GM19351 (cell line): ENCODE results near the gene MSL2.
A peak's percentile ranks its signal among the peaks of the same experiment; 100 is the strongest.
"Not testable (repeated sequence)": the region's sequence is repeated elsewhere in the genome, so short reads cannot be mapped to it uniquely, and the experiment has no call there.

ENCODE experiments used
- ATAC-seq: cut with Tn5 transposase; IDR thresholded peaks from one replicate; pipeline ENCODE4 v1.9.1; 2021; ENCODE audit warnings: mild to moderate bottlenecking, moderate library complexity; ENCODE audit not compliant: unreplicated experiment

MSL2 gene, protein sequence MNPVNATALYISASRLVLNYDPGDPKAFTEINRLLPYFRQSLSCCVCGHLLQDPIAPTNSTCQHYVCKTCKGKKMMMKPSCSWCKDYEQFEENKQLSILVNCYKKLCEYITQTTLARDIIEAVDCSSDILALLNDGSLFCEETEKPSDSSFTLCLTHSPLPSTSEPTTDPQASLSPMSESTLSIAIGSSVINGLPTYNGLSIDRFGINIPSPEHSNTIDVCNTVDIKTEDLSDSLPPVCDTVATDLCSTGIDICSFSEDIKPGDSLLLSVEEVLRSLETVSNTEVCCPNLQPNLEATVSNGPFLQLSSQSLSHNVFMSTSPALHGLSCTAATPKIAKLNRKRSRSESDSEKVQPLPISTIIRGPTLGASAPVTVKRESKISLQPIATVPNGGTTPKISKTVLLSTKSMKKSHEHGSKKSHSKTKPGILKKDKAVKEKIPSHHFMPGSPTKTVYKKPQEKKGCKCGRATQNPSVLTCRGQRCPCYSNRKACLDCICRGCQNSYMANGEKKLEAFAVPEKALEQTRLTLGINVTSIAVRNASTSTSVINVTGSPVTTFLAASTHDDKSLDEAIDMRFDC

DNA sequence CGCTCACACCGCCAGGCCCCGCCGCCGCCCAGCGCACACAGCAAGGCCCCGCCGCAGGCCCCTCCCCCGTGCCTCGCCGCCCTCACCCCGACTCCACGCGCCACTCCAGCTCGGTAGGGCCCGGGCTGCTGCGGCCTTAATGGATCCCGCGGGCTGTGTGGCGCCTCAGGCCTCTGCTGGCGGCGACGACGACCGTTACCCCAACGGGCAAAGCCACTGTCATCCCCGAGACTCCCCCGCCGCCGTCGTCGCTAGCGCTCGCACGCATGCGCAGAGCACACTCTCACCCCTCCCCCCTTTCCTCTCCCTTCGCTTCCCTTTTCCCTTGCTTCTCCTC lies at the start of gene MSL2:
Gene MSL2, minus strand, starts transcription at position 272 of the 337 bp plus-strand sequence. CDS start 1,222 bp downstream, outside the sequence.
- no peak for ATAC-seq

DNA sequence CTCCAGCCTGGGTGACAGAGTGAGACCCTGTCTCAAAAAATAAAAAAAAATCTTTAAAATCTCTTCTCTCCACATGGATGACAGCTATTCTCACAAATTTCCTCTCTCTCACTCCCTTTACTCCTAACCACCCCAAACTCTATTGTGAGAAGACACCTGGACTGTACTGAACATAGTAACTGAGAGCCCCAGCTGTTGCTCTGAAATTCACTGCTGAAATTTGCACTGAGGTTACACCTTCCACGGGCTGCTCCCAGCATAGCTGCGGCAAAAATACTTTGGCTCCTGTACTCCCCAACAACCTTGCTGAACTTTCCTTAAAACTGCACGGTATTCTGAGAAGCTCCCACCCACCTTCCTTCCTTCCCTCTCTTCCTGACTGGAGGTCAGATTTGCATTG lies 49.6 kb upstream of the MSL2 start:
- no peak for ATAC-seq

DNA sequence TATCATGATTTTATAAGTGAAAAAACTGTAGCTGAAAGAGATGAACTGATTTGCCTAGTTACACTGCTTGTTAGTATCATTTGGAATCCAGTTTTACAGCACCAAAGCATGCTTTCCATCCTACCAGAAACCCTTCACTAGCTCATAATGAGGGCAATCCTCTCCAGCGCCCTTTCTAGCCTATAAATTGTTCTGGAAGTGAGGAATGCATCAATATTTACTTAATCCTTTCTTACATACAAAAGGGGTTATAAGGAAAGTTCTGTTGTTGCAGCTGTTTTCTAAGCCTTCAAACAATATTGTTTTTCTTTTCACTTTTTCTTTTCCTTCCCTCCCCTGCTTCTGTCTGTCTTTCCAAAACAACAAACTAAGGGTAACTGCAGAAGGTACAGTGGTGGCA lies 43.0 kb upstream of the MSL2 start:
- no peak for ATAC-seq

DNA sequence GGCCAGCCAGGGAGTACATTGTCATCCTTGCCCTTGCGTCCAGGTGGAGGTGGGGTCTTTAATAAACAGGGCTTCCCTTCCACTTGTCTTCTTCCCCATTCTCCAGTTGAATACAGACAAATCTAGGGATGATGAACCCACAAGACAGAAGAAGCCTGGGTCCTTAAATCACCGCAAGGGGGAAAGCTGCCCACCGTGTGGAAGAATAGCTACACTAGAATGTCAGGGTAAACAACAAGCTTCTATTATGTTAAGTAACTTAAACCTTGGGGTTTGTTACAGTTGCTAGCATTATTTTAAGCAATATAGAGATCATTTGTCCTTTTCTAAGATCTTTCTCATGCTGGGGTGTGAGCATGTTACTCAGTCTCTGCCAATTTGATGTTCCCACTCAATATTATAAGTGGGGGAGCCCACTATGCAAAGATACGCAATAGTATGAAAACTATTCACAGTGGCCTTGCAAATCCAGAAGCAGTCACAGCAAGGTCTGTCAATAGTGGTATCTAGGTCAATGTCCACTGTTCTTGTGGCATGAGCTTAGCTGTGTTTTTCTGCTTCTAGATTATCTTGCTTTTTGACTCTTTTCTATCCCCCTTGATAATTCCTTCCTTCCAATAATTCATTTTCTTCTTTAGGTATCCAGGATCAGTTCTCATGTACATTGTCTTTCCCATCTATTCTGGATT lies 42.0 kb upstream of the MSL2 start:
- ATAC-seq = no peak

DNA sequence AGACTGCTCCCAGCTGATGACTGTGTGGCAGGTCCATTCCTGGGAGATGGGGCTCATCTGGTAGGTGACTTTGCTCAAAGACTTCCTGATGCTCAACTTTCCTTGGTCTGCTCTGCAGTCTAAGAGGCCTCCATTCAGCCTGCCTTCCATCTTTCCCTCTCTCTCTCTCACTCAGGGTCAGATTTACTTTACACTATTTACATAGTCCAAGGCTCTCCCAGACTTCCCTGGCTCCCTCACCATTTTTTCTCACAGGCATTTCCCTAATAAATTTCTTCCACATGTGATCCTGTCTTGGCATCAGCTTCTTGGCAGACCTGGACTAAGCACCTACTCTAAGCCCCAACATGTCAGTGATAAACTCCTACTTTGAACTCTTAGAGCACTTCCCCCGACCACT lies 41.0 kb upstream of the MSL2 start:
- ATAC-seq = no peak

DNA sequence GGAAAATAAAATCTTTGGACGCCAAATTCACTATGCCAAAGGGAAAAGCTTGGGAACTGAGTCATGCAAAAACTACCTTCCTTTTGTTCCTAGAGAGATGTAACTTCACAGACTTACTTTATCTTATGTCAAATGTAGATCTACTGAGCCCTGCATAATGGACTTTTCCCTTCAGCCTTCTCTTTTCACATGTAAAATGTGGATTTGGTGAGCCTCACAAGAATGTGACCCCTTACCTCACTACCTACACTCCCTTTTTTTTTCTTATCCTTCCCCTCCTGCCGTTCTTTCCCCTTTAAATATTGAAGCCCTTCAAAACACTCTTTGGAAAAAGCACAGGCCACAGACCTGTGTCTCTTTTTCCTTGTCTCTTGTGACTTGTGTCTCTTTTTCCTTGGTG lies 40.0 kb upstream of the MSL2 start:
- no peak for ATAC-seq

DNA sequence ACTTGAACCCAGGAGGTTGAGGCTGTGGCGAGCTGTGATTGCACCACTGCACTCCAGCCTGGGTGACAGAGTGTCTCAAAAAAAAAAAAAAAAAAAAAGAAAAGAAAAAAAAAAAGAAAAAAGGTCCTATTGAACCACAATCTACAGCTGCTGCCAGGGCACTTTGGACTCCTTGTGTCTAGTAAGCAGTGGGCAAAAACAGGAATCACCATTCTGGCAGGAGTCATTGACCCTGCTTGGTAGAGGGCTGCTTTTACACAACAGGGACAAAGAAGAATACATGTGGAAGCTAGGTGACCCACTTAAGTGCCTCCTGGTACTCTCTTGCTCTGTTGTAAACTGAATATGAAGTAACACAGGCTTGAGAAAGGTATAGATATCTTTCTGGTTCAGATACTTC lies 39.4 kb upstream of the MSL2 start:
- no peak for ATAC-seq

DNA sequence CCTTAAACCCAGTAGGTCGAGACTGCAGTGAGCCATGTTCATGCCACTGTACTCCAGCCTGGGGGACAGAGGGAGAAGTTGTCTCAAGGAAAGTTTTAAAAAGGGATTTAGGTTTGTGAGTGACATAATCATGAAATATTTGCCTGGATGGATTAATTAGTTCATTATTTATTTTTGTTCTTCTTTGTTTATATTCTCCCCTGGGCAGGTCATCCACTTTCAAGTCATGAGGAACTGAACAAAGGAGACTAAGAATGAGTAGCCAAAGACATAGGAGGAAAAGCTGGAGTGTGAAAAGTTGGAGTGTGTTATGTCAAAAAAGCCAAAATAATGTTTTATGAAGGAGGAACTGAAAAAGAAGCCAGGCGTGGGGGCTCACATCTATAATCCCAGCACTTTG lies 36.3 kb upstream of the MSL2 start:
- no peak for ATAC-seq

DNA sequence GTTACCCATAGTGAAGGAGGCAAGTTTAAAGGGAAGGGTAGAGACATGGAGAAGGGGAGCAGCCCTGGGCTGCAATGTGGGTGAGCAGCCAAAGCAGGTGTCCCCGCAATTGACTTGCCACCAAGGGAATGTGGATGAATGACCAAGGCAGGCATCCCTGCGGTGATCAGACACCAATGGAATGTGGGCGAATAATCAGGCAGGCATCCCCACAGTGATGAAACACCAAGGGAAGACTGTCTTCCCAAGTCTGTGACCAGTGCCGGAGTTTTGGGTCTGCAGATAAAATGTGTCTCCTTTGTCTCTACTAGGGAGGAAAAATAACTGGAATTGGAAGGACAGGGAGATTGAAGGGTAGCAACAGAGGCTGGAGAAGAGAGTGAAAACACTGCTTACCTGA lies 26.6 kb upstream of the MSL2 start:
- ATAC-seq = not testable (repeated sequence)

DNA sequence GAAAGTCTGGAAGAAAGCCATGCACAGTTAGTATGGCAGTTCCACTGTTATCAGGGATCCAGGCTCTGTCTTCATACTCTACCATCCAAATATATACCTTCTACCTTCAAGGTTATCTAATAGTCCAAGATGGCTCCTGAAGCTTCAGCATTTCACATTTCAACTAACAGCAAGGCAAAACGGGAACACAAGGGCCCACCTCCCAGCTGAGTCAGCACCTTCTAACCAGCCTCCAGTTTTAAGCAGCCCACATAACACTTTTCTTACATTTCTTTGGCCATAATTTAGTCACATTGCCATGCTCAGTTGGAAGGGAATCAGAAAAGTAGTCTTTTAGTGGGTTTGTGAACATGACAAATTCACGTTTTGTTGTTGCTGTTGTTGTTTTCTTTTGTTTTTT lies 15.4 kb upstream of the MSL2 start:
- no peak for ATAC-seq

DNA sequence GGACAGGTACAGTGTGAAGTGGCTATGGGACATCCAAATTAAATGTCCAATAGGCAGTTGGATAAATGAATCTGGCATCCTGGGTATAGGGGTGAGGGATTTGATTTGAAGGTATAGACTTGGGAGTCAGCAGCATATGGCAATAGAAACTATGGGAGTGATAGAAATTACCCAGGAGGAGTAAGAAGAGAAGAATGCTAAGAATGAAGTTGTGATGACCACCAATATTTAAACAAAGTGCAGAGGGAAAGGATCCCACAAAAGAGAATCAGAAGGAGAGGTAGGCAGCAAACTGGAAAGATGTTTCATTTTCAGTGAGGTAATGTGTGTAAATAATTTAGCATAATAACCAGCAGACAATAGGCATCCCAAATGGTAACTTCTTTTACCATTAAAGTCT lies 13.8 kb upstream of the MSL2 start:
- no peak for ATAC-seq

DNA sequence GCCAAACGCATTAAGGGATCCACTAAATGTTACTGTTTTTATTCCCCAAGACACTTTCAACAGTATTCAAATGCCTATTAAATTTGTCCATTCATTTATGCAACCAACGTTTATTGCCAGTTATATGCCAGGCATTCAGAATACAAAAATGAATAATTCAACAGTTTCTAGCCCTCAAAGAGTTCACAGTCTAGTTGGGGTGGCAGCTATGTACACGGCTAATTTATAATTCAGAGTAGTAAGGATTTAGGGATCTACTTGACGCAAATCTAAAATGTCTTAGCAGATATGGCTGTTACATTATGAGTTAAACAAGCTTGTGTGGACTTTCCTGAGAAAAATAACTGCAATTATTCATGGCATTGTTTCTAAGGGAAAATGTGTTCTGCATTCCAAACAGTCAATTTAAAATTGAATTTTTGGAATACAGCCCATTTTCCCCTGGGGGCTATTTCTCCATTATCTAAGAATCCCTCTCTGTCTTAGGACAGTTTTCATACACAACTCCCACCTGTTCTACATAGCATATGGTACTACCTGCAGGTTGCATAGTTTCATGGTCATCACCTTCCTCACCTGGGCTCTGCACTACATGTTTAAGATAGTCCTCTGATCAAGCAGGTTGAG lies 11.5 kb upstream of the MSL2 start:
- no peak for ATAC-seq

DNA sequence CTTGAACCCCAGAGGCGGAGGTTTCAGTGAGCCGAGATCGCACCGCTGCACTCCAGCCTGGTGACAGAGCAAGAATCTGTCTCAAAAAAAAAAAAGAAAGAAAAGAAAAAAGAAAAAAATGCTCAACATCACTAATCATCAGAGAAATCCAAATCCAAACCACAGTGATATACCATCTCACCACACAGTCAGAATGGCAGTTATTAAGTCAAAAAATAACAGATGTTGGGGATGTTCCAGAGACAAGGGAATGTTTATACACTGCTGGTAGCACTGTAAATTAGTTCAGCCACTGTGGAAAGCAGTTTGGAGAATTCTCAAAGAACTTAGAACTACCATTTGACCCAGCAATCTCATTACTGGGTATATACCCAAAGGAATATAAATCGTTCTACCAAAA lies 3.1 kb upstream of the MSL2 start:
- ATAC-seq = not testable (repeated sequence)

DNA sequence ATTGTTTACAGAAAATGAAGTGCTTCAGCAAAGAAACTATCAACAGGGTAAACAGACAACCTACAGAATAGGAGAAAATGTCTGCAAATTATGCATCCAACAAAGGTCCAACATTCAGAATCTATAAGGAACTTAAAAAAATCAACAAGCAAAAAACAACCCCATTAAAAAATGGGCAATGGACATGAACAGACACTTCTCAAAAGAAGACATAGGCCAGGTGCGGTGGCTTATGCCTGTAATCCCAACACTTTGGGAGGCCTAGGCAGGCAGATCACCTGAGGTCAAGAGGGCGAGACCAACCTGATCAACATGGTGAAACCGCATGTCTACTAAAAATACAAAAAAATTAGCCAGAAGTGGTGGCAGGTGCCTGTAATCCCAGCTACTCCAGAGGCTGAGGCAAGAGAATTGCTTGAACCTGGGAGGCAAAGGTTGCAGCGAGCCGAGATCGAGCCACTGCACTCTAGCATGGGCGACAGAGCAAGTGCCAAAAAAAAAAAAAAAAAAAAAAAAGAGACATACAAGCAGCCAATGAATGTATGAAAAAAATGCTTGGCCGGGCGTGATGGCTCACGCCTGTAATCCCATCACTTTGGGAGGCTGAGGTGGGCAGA lies 2.4 kb upstream of the MSL2 start:
- not testable (repeated sequence) for ATAC-seq

DNA sequence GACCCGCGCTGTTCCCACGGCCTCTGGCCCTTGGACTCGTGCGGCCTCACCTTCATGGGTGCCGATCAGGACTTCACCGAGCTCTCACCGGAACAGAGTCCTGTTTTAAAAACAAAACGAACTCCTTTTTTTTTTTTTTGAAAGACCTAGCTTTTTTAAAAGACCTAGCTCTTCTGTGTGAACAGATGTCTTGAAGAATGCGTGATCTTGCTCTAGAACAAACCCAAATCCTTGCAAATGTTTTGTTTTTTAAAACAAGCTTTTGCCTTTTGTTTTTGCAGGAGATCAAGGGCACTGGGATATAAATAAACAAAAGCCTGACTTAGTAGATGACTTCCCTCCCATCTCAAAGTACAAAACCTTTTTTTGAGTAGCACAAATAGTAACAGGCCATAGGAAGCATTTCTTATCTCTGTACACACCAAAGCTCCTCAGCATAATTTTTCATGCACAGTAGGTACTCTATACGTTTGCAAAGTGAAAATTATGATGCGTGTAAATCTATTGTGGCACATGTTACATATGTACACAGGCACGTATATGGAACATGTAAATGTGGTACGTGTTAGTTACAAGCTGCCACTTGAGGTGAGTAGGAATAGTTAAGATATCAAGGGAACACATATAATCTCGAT lies 1.1 kb upstream of the MSL2 start:
- ATAC-seq = no peak

DNA sequence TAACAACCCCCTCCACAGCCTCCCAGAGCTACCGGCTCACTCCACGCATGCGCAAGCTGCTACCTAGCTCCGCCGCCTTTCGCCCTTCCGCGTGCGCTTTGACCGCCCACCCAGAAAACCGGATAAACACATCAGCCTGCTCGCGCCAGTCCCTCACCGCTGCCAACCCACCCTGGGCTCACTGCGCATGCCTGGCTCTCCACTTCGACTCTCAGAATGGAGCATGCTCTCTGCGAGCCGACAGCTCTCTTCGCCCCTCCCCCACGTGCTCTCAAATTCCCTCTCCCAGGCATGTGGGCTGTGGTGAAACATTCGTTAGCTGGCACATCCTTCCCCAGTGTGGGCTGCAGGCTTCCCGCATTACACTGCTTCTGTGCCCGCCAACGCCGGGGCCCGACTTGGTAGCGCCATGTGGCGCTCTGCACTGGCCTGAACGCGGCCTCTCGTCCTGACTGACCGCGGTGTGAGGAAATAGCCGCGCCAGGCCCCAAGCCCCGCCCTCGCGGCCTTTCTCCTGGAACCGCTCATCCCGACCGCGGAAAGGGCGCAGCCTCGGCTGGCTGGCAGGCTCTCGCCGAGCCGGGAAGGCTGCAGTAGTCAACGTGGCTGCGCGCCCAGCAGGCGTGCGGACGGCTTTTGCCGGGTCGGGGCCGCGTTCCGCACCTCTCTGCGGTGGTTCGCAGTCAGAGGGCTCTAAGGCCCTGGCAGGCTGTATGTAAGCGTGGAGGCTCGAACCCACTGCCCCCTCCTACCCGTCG lies 445 bp upstream of the MSL2 start:
- peak; percentile 62 for ATAC-seq

DNA sequence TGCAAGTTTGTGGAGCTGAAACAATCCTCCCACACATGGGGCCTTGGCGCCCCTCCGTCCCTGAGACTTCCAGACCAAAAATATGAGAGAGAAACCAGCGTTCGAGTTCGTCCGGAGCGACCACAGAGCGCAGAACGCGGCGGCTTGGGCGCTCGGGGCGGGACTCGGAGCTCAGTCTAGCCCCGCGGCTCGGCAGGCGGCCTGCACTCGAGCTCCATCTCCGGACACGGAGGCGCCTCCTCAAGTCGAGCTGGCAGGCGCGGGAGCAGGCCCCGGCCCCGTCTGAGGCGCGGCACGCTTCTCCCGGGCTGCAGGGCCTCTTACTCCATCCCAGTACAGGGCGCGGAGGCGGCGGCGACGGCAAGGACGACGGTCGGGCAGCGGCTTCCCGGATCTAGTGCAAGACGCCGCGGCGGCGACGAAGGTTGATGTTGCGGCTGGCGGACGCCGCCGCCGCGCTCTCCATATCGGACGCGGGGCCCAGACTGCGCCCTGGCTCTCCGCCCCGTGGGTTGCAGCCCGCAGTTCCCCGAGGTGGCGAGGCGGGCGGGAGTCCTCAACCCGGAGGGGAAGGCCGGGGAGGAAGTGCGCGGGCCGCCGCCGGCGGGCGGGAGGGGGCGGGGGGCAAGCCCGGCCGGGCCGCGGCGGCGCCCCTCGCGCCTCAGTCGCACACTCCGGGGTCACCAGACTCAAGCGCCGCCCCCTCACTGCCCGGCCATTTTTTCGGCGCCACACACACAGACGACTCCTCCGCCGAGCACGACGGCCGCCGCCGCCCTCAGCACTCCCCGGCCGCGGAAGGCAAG lies 674 bp downstream of the MSL2 start:
- ATAC-seq = peak; percentile 34

DNA sequence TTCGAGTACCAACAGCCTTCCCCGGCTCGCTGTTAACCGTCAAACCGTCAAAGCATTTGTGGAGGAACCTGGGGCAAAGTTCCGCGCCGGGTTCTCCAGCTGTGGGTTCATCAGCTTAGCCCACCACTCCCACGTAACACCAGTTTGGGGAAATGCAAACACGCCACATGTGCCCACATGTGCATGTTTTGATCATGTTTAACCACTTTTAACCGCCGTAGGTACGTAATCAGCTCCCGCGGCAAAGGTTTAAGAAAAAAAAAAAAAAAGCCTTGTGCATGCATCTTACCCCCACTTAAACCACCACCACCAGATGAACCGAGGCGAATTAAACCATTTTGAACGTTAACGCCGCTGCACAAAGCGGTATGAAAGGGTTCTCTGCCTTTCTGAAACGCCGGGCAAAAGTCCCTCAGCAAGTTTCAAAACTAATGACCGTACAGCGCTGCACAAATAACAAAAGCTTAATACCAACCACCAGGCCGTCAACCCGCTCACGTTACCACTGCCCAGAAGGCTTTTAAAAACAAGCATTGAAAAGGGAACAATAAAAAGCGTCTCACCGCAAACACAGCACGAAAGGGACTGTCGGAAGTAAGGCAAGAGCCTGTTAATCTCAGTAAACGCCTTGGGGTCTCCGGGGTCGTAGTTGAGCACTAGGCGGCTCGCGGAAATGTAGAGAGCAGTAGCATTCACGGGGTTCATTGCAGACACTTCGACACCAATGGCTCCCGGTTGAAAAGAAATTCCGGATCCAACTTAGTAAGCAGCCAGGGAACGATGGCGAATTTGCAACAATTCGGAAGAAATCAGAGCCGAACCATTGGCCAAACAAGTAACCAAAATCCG lies 1.5 kb downstream of the MSL2 start:
- ATAC-seq = no peak
